Tongue (tissue), 2 donors: ENCODE measurements around the gene SLC24A4. TPM values are rescaled to one million over a fixed set of nuclear protein-coding genes. Genes with fewer than 3 reads are reported as not detected.
"Not testable (repeated sequence)": the region's sequence is repeated elsewhere in the genome, so short reads cannot be mapped to it uniquely, and the experiment has no call there.

ENCODE experiments used
- DNase-seq: peaks from one replicate; pipeline ENCODE4 v3.0.0-alpha.2; 2015
- total RNA-seq: library from RNA; depleted of rRNA; stranded (reverse); fragments of >200 nt; gene quantifications from one replicate; pipeline ENCODE4 v1.2.3, GENCODE V29; 2014

The SLC24A4 gene
- total RNA-seq, 1 donor from 2014 or later = 1.0 TPM

GRCh38 chr14:92369097-92369496 is 46.1 kb downstream of the SLC24A4 start:
- DNase-seq = no peak

GRCh38 chr14:92372230-92372629 is 49.3 kb downstream of the SLC24A4 start:
- no peak for DNase-seq

DNA sequence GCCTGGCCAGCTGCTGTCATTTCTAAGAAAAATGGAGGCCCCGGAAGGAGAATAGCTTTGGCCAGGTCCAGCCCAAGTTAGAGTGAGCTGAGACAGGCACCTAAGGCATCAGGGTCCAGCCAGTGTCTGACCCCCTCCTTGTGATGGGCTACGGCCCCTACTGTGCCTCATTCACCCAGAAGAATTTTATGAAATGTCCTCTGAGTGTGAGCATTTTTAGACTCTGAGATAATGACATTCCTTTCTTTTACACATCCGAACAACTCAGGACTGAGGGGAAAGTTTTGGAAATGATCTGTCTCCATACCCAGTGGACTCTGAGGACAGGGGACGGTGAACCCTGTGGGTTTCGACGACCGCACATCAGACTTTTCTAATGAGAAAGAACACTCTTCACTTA is 50.4 kb downstream of the SLC24A4 start:
- DNase-seq = no peak

DNA sequence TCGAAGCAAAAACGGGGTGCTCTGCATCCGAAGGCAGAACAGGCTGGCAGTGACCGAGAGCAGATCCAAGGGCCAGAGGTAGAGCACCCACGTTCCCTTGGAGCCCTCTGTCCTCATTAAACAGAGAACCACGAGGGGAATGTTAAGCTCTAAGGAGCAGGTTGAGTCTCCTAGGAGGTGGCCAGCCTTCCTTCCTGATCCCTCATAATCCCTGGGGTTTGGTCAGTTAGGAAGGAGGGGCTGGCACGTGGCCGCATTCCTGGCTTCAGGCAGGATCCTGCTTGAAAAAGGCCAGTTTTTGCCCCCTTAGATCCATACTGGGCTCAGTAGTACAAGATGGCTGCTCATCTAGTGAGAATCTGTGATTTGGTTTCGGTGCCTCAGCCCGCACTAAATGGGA is 57.2 kb downstream of the SLC24A4 start:
- DNase-seq = no peak

- no peak for DNase-seq
Observed at GRCh38 chr14:92380582-92380981, 57.6 kb downstream of the SLC24A4 start.

DNA sequence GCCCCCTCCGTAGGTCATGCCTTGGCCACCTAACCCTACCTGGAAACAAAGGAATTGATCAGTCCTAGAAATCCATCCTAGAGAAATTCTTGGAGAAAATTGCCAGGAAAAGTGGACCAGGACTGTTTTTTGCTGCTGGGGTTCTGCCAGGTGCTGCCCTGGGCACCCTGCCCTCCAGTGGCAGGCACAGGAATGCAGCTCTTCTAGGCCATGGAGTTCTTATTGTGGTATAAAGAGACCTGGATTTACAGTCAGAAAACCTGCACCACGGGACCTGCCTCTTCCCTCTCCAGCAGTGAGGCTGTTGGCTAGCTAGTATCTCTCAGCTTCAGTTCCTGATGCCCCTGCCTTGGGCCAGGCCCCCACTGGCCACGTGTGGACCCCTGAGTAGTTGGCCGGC is 59.7 kb downstream of the SLC24A4 start:
- DNase-seq = no peak

- no peak for DNase-seq
Observed at GRCh38 chr14:92383805-92384204, 60.8 kb downstream of the SLC24A4 start.

DNA sequence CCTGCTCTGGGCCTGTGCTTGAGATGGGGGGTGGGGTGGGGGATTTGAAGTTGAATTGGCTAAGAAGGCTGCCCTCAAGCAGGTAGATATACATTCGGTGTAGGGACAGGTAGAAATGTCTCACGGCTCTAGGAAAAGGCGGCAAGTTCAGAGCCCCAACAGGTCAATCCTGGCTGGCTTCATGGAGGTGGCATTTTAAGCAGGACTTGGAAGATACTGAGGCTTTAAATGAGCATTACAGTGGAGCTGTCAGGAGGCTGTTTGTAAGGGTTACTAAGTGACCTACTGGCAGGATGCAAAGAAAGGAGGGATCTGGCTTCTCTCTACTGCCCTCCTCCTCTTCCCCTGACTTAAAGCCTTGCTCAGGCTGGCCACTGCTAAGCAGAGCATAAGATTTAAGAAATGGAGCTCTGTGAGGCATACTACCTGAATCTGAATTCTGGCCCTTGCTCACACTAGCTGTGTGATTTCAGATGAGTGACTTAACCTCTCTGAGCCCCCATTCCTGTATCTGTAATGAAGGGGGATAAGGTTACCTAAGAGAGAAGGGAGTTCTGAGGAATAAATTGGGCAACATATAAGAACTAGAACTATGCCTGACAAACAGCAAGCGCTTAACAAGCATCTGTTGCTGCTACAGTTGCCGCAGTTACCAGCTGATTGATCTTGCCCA is 61.6 kb downstream of the SLC24A4 start:
- DNase-seq = no peak

- DNase-seq = no peak
Observed at GRCh38 chr14:92385561-92385960, 62.6 kb downstream of the SLC24A4 start.

DNA sequence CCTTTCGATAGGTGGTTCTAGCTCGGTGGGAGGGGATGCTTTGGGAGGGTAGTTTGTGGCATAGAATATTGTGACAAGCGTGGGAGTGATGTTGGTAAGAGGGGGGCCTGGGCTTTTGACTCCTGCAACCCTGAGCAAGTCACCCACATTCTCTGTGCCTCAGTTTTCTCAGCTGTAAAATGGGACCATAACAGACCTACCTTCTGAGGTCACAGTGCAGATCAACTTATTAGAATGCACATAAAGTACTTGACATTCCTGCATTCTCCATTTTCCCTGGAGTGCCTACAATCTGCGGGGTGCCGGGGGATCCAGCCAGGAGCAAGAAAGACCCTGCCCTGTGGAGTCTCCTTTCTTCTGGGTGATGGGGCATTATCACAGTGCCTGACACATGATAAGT is 63.2 kb downstream of the SLC24A4 start:
- DNase-seq = no peak

DNA sequence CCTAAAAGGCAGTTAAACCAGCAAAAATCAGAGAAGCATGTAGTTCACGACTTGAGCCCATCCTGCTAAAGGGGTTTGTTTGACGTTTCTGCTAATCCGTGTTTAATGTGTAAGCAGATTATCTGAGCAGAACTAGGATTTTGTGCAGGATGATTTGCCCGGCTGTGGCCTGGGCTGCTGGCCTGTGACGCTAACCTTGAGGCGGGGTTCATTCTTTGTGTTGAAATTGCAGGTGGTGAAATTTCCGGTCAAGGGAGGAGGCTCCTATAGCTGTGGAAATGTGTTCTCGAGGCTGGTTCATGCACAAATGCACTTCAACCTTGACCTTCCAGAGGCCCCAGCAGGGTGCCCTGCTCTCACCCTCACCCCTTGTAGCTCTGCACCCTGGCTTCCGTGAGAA is 63.7 kb downstream of the SLC24A4 start:
- DNase-seq = no peak

- no peak for DNase-seq
Observed at GRCh38 chr14:92387578-92387977, 64.6 kb downstream of the SLC24A4 start.

GRCh38 chr14:92389598-92390158 is 66.7 kb downstream of the SLC24A4 start:
- no peak for DNase-seq

- no peak for DNase-seq
Observed at GRCh38 chr14:92391726-92392125, 68.8 kb downstream of the SLC24A4 start.

GRCh38 chr14:92392711-92393110 is 69.7 kb downstream of the SLC24A4 start:
- no peak for DNase-seq

DNA sequence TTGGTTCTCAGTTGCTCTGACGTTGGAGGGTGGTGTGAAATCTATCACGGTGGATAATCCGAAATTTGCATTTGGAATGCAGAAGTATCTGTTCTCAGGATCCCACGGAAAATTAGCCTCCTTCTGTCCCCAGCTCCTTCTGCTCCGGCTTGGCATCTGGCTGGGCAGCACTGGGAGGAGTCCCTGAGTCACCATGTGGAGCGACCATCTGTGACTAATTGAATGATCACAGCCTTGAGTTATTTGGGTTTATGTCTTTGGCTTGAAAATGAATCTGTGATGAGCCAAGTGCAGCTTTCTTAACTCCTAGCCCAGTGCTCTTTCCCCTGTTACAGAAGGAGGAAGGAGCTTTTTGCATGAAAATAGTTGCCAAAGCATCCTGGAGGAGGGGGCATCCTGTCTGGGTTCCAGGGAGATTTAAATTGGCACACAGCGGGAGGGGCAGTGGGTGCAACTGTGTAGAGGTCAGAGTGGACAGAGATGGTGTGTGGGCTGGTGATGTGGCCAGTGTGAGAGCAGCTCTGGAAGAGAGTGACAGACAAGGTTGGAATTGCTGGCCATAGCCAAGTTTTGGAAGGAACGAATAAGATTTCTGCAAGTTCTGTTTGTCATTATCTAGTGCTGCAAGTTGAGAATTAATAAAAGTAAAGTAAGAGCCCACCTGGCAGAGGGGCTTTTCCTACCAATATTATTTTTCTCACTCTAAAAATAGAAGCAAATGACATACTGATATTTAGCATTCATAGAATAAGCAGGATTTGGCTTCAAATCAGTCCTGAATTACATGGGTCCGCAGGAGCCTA is 74.4 kb downstream of the SLC24A4 start:
- DNase-seq = no peak

DNA sequence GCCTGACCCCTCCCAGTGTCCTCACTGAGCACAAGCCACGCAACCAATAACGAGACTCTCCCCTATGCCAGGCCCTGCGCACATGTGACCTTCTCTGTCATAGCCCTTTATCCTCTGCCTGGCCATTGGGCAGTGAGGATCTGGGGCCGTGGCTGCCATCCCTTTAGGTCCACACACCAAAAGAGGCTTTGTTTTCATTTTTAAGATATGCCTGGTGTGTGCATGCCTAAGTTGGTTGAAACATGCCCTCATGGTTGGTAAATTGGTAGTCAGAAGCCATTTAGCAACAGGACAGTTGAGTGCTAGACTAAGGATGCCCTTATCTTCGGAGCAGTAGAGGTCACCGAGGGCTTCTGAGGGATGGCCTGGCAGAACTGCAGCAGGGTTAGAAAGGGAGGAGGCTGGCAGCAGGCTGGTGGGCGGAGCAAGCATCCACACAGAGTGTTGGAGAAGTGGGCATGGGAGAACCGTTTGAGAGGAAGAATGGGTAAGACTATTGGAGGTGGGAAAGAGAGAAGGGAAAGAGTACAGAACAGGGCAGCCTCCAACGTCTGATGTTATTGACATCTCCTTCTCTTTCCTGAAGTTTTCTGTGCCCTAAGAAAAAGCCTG is 75.1 kb downstream of the SLC24A4 start:
- no peak for DNase-seq

DNA sequence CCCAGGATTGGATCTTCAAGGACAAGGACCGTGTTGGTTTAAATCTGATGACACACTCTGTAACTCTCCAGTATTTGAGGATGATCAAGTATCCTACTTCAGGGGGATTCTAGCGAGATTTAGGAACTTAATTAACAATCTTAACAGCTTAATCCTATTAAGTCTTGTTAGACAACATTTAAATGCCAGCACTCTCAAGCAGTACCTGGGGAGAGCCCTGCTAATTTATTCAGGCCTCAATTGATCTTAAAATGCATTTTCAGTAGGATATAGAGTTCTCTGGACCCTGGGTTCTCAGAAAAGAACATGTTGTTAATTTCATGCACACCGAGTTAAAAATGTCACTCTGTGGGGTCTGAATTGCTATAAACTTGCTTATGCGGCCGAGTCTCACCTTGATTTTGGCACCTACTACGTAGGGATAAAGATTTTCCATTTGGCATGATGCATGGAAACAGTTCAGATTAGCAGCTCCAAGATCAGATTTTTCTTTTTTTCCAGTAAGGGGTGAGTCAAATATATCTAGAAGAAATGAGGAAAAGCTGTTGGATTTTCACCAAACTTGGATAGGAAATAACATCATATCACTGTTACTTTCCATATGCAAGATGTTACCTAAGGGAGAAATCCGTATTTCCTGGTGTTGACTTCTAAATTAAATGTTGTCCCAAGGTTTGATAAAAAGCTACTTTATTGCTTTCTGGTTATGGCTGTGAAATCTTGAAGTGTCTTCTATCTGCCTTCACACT is 76.1 kb downstream of the SLC24A4 start:
- DNase-seq = peak; percentile 63

GRCh38 chr14:92400579-92401444 is 77.8 kb downstream of the SLC24A4 start:
- no peak for DNase-seq

- no peak for DNase-seq
Observed at GRCh38 chr14:92401561-92401960, 78.6 kb downstream of the SLC24A4 start.

DNA sequence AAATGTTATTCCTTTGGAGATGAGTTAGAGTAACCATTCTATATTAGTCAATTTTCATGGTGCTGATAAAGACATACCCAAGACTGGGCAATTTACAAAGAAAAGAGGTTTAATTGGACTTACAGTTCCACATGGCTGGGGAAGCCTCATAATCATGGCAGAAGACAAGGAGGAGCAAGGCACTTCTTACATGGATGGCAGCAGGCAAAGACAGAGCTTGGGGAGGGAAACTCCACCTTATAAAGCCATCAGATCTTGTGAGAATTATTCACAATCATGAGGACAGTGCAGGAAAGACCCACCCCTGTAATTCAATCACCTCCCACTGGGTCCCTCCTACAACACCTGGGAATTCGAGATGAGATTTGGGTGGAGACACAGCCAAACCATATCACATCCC is 79.5 kb downstream of the SLC24A4 start:
- not testable (repeated sequence) for DNase-seq
